Subcutaneous abdominal adipose tissue (tissue), 5 donors: ENCODE results near the gene PLA2G12A.

Source experiments
- H3K27ac ChIP-seq: one replicate; pipeline ENCODE4 v1.7.0; 2013; ENCODE audit warnings: low read depth, mild to moderate bottlenecking, inconsistent platforms, low read length, moderate library complexity
- H3K27me3 ChIP-seq, 5 donors: one replicate each; pipeline ENCODE4 v1.7.0; 2013; ENCODE audit warnings: low read length in 5 of 5, inconsistent platforms in 1 of 5; ENCODE audit not compliant: control insufficient read depth in 5 of 5, insufficient read depth in 4 of 5
- H3K36me3 ChIP-seq, 5 donors: one replicate each; pipeline ENCODE4 v1.7.0; 2013; ENCODE audit warnings: low read length in 5 of 5; ENCODE audit not compliant: control insufficient read depth in 5 of 5, insufficient read depth in 5 of 5
- H3K4me1 ChIP-seq, 5 donors: one replicate each; pipeline ENCODE4 v1.7.0; 2013; ENCODE audit warnings: low read length in 5 of 5, mild to moderate bottlenecking in 3 of 5, moderate library complexity in 1 of 5; ENCODE audit not compliant: control insufficient read depth in 5 of 5, insufficient read depth in 5 of 5
- H3K4me3 ChIP-seq, 5 donors: one replicate each; pipeline ENCODE4 v1.7.0; 2013; ENCODE audit warnings: low read length in 5 of 5, low read depth in 1 of 5
- H3K9ac ChIP-seq, 5 donors: one replicate each; pipeline ENCODE4 v1.7.0; 2013; ENCODE audit warnings: low read length in 5 of 5, mild to moderate bottlenecking in 4 of 5, moderate library complexity in 3 of 5
- H3K9me3 ChIP-seq, 5 donors: one replicate each; pipeline ENCODE4 v1.7.0; 2013; ENCODE audit warnings: low read length in 5 of 5; ENCODE audit not compliant: control insufficient read depth in 5 of 5
- donor health status: healthy.
- donor health status: healthy.
- donor health status: healthy.
- donor health status: healthy.
- donor health status: healthy.

Gene PLA2G12A

GRCh38 chr4:109703664-109704361 is 26.1 kb downstream of the PLA2G12A start:
- Histone ChIP-seq H3K4me1 (peaks cover 0 to 26% (median 21%) of the 10 kb centered on the region in 5 donors), H3K36me3 (peaks cover 0 to 5% (median 0%) of the 10 kb centered on the region in 5 donors), H3K9me3 (no peaks in the 10 kb centered on the region), H3K27me3 (no peaks in the 10 kb centered on the region), H3K4me3 (peak overlapping the region; percentile 66 to 93 (median 88)), H3K9ac (peak overlapping the region; percentile 7 to 78 (median 75)), H3K27ac (peak overlapping the region; percentile 73)

DNA sequence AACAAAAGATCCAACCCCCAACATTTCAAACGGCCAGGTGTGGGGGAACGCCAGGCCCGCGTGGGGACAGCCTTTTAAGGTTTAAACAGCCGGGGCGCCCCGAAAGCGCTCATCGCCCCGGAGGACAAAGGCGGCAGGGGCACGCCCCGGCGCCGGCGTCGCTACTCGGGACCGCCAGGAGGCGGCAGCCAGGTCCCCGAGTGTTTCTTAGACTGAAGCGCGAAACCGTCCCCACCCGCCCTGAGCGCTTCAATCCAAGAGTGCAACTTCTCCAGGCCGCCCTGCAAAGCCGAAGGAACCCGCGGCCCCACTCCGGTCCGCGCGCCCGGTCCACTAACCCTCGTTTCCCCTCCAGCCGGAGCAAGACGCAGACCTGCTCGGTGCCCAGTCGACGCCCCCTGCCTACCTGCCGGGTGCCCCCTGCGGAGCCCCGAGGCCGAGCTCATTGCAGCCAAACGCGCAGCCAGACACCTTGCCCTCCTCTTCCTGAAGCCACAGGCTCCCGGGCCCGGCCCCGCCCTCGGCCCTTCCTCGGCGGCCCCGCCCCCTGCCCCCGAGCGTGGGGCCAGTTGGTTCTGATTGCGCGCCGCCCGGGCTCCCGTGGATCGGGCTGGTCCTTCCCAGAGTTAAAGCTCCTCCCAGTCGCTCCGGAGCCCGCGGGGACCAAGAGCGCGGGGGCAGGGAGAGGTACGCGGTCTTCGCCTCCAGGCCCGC is 26.8 kb downstream of the PLA2G12A start, which contains the start of gene CASP6:
Gene CASP6, minus strand, starts transcription at position 496 of the 714 bp plus-strand sequence. Its CDS starts 50 bp downstream, at position 446.
- H3K27ac ChIP-seq: peak within 1 kb of the TSS; percentile 73
- peak within 1 kb of the TSS; percentile 44 to 81 (median 75) for H3K9ac ChIP-seq
- peaks cover 0 to 1% (median 0%) of the 10 kb centered on the region in 5 donors for H3K36me3 ChIP-seq
- no peaks in the 10 kb centered on the region for H3K27me3 ChIP-seq
- H3K4me3 ChIP-seq: peak within 1 kb of the TSS; percentile 71 to 93 (median 88)
- no peaks in the 10 kb centered on the region for H3K9me3 ChIP-seq
- H3K4me1 ChIP-seq: peaks cover 0 to 26% (median 21%) of the 10 kb centered on the region in 5 donors

DNA sequence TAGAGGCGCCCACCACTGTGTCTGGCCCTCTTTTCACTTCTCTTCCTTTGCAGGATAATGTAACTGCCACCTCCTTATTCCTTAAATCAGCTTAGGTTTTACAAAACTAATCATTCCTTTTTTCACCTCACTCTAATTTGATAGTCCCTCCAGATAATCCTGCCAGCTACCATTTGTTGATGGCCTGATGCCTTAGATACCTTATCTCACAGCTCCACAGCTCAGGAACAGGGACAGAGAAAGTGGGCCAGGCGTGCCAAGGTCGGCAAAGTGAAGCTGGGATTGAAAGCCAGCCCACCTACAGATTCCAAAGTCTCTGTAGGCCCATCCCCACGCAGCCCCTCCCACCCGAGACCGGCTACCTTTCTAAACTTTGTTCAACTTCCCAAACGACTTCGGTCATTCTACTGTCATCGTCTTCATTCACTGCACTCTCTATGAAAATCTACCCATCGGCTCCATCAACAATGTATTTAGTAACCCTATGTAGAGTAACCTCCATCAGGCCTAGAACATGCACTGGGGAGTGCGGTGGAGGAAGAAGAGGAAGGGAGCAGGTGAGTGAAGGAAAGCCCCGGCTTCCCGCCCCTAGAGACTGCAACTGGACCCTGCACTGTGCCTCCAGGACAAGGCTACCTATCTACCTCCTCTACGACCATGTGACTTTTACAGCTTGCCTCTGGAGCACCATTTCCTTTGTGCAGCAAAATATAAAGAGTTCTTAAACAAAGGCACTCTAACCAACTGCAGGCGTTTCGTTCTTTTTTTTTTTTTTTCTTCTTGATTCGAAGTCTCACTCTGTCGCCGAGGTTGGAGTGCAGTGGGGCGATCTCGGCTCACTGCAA is 28.1 kb downstream of the PLA2G12A start:
- peak overlapping the region; percentile 71 to 93 (median 88) for H3K4me3 ChIP-seq
- H3K27ac ChIP-seq: peak overlapping the region; percentile 73
- no peaks in the 10 kb centered on the region for H3K9me3 ChIP-seq
- H3K4me1 ChIP-seq: peaks cover 0 to 26% (median 21%) of the 10 kb centered on the region in 5 donors
- H3K9ac ChIP-seq: peak overlapping the region; percentile 44 to 81 (median 68)
- peaks cover 0 to 7% (median 4%) of the 10 kb centered on the region in 5 donors for H3K36me3 ChIP-seq
- H3K27me3 ChIP-seq: no peaks in the 10 kb centered on the region

GRCh38 chr4:109699553-109700225 is 30.2 kb downstream of the PLA2G12A start:
- Histone ChIP-seq H3K4me1 (peaks cover 0 to 26% (median 21%) of the 10 kb centered on the region in 5 donors), H3K4me3 (no peak overlapping the region), H3K9me3 (no peaks in the 10 kb centered on the region), H3K9ac (no peak overlapping the region), H3K27me3 (no peaks in the 10 kb centered on the region), H3K36me3 (peaks cover 2 to 15% (median 10%) of the 10 kb centered on the region in 5 donors), H3K27ac (no peak overlapping the region)

DNA sequence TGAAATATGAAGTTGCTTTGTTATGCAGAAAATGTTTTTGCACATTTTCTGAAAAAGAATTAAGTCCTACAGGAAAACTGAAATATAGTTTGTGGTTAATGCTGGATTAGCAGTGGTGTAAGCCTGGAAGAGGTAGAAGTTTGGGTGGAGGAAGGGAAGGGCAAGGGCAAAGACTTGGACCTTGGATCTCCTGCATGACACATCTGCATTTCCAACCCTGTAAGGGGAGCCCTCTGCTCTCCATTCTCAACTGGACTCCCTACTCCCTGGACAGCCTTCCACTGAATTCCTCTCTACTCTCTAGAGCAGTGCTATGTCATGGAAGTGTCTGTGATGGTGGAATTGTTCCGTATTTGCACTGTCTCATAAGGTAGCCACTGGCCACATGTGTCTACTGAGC is 31.2 kb downstream of the PLA2G12A start:
- Histone ChIP-seq H3K27ac (no peak overlapping the region), H3K27me3 (no peaks in the 10 kb centered on the region), H3K9me3 (no peaks in the 10 kb centered on the region), H3K4me3 (no peak overlapping the region), H3K4me1 (peaks cover 0 to 19% (median 13%) of the 10 kb centered on the region in 5 donors), H3K36me3 (peaks cover 9 to 24% (median 14%) of the 10 kb centered on the region in 5 donors), H3K9ac (no peak overlapping the region)

- no peaks in the 10 kb centered on the region for H3K27me3 ChIP-seq
Measured at GRCh38 chr4:109691411-109691920, 38.4 kb downstream of the PLA2G12A start.

DNA sequence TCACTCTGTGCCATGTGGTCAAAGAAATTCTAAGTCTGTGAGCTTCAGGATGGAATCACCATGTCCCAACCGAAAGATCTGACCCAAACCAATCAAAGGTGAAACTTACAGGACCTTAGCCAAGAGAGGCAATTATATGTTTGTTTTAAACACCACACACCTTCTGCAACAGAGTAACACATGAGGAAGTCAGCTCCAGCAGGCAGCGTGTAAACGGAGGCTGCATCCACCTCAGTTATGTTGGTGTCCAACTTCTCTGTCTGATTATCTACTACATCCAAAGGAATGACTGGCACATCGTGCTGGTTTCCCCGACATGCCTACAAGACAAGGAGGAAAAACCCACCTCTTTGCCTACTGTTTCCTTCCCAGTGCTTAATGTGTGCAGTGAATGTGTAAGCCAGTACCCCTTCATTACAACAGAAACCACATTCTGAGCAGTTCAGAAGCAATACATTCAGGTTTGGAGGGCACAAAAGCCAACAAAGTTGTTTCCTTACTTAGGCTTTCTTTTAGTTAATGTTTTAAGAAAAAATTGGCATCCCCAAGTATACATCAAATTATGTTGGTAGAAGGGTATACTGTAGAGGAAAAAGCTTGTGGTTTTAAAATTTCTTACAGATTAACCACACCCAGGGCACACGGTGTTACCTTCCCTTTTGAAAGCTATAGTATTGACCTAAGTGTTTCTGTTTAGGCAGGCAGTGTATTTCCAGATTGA is 39.0 kb downstream of the PLA2G12A start:
- H3K9me3 ChIP-seq: no peaks in the 10 kb centered on the region
- H3K9ac ChIP-seq: no peak overlapping the region
- H3K27me3 ChIP-seq: no peaks in the 10 kb centered on the region
- no peaks in the 10 kb centered on the region for H3K4me1 ChIP-seq
- H3K27ac ChIP-seq: no peak overlapping the region
- H3K36me3 ChIP-seq: peaks cover 19 to 63% (median 45%) of the 10 kb centered on the region in 5 donors
- no peak overlapping the region for H3K4me3 ChIP-seq

More at GRCh38 chr4:109691411-109691920, 38.4 kb downstream of the PLA2G12A start:
- no peak overlapping the region for H3K27ac ChIP-seq
- H3K36me3 ChIP-seq: peaks cover 23 to 66% (median 48%) of the 10 kb centered on the region in 5 donors
- no peaks in the 10 kb centered on the region for H3K4me1 ChIP-seq
- no peak overlapping the region for H3K4me3 ChIP-seq
- no peaks in the 10 kb centered on the region for H3K9me3 ChIP-seq
- H3K9ac ChIP-seq: no peak overlapping the region

DNA sequence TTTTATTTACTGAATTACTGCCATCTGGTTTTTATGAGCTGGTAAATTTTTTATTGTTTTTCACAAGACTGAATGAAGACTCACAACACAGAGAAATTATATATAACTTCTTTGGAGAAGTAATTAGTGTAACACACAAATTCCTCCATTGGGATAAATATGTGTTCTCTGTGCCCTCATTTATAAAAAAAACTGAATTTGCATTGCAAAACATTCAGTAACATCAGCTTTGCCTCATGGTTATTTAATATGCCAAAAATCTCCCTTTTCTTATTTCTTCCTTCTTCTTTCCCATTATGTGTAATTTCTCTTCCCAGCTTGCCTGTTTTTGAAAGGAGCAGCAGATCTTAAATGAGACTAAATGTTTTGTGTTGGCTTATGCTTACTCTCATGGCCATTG is 45.1 kb downstream of the PLA2G12A start:
- Histone ChIP-seq H3K27me3 (no peaks in the 10 kb centered on the region), H3K36me3 (peaks cover 10 to 22% (median 18%) of the 10 kb centered on the region in 5 donors), H3K9me3 (no peaks in the 10 kb centered on the region), H3K9ac (no peak overlapping the region), H3K27ac (no peak overlapping the region), H3K4me3 (no peak overlapping the region), H3K4me1 (no peaks in the 10 kb centered on the region)
